Neuronal stem cell (in vitro differentiated cells): ENCODE data around the gene GET4.

Experiments
- DNase-seq: peaks from one replicate; pipeline ENCODE4 v3.0.0-alpha.2; 2013; ENCODE audit warnings: low spot score
- H2AFZ ChIP-seq: one replicate; pipeline ENCODE4 v1.6.1; 2013; ENCODE audit warnings: mild to moderate bottlenecking, low read length, inconsistent platforms
- H2AK5ac ChIP-seq: 2 replicates; pipeline ENCODE4 v1.6.1; 2013; ENCODE audit warnings: low read depth, mild to moderate bottlenecking, inconsistent platforms, low read length, moderate library complexity, mixed read lengths
- H2BK120ac ChIP-seq: 2 replicates; pipeline ENCODE4 v1.6.1; 2013; ENCODE audit warnings: low read depth, mild to moderate bottlenecking, inconsistent platforms, low read length, moderate library complexity, mixed read lengths
- H2BK12ac ChIP-seq: one replicate; pipeline ENCODE4 v1.6.1; 2013; ENCODE audit warnings: low read length, inconsistent platforms
- H2BK15ac ChIP-seq: 2 replicates; pipeline ENCODE4 v1.6.1; 2013; ENCODE audit warnings: mild to moderate bottlenecking, low read length, inconsistent platforms, mixed read lengths
- H2BK5ac ChIP-seq: one replicate; pipeline ENCODE4 v1.6.1; 2013; ENCODE audit warnings: inconsistent platforms, mild to moderate bottlenecking, low read length, moderate library complexity
- H3K14ac ChIP-seq: one replicate; pipeline ENCODE4 v1.6.1; 2013; ENCODE audit warnings: low read length, inconsistent platforms
- H3K18ac ChIP-seq: 2 replicates; pipeline ENCODE4 v1.6.1; 2013; ENCODE audit warnings: low read length, inconsistent platforms
- H3K23ac ChIP-seq: 2 replicates; pipeline ENCODE4 v1.6.1; 2013; ENCODE audit warnings: low read depth, mild to moderate bottlenecking, mixed read lengths, low read length, inconsistent platforms; ENCODE audit not compliant: poor library complexity
- H3K27ac ChIP-seq: replicated peaks from 3 replicates; pipeline ENCODE4 v1.5.1; 2013; ENCODE audit warnings: low read length, inconsistent platforms
- H3K27me3 ChIP-seq, 3 experiments: 2 replicates each; pipeline ENCODE4 v1.6.1; 2013; ENCODE audit warnings: low read length in 3 of 3, mild to moderate bottlenecking in 2 of 3, inconsistent platforms in 1 of 3, low read depth in 1 of 3, mixed read lengths in 1 of 3, moderate library complexity in 1 of 3; ENCODE audit not compliant: control insufficient read depth in 3 of 3, insufficient read depth in 3 of 3
- H3K36me3 ChIP-seq, 2 donors: replicated peaks in 1 of 2; 2 replicates each; pipeline ENCODE4 v1.6.1; 2013; ENCODE audit warnings: low read length in 2 of 2; ENCODE audit not compliant: control insufficient read depth in 2 of 2, insufficient read depth in 2 of 2
- H3K4ac ChIP-seq: 2 replicates; pipeline ENCODE4 v1.6.1; 2013; ENCODE audit warnings: inconsistent platforms, mild to moderate bottlenecking, low read length, moderate library complexity
- H3K4me1 ChIP-seq, 2 donors: 1 replicate in 1 of 2; 2 replicates in 1 of 2; pipeline ENCODE4 v1.6.1; 2013; ENCODE audit warnings: low read length in 2 of 2, low read depth in 1 of 2; ENCODE audit not compliant: control insufficient read depth in 2 of 2, insufficient read depth in 1 of 2
- H3K4me2 ChIP-seq: one replicate; pipeline ENCODE4 v1.6.1; 2013; ENCODE audit warnings: mild to moderate bottlenecking, low read length, inconsistent platforms; ENCODE audit not compliant: insufficient read depth, poor library complexity, severe bottlenecking
- H3K4me3 ChIP-seq, 2 donors: 2 replicates each; pipeline ENCODE4 v1.5.1; 2013; ENCODE audit warnings: low read length in 2 of 2, mild to moderate bottlenecking in 2 of 2, inconsistent platforms in 1 of 2, moderate library complexity in 1 of 2
- H3K79me1 ChIP-seq: one replicate; pipeline ENCODE4 v1.6.1; 2013; ENCODE audit warnings: low read depth, mild to moderate bottlenecking, inconsistent platforms, low read length, moderate library complexity
- H3K9ac ChIP-seq: one replicate; pipeline ENCODE4 v1.6.1; 2013; ENCODE audit warnings: mild to moderate bottlenecking, low read depth, low read length, inconsistent platforms; ENCODE audit not compliant: poor library complexity
- H3K9me3 ChIP-seq, 2 donors: replicated peaks in 1 of 2; 2 replicates each; pipeline versions ENCODE3 to v1.6.1; 2013; ENCODE audit warnings: low read length in 2 of 2, mild to moderate bottlenecking in 2 of 2, inconsistent platforms in 1 of 2, low read depth in 1 of 2, mixed read lengths in 1 of 2, moderate library complexity in 1 of 2; ENCODE audit not compliant: control insufficient read depth in 2 of 2, insufficient read depth in 1 of 2
- H4K8ac ChIP-seq: one replicate; pipeline ENCODE4 v1.6.1; 2013; ENCODE audit warnings: low read depth, mild to moderate bottlenecking, inconsistent platforms, low read length, moderate library complexity
- H4K91ac ChIP-seq: one replicate; pipeline ENCODE4 v1.6.1; 2013; ENCODE audit warnings: low read length, low read depth, mild to moderate bottlenecking, inconsistent platforms; ENCODE audit not compliant: poor library complexity
- WGBS, 2 donors: extraction: QIAGEN DNeasy Blood & Tissue Kit; methylation state at CpG; one replicate each; pipeline ENCODE4 v1.1.7; 2013; ENCODE audit warnings: missing lambda C conversion rate in 2 of 2, mixed read lengths in 1 of 2; ENCODE audit not compliant: insufficient read length in 2 of 2, insufficient replicate concordance in 1 of 2; ENCODE audit errors: extremely low coverage in 2 of 2; 5-methylcytosine and 5-hydroxymethylcytosine counted together

Gene GET4

DNA sequence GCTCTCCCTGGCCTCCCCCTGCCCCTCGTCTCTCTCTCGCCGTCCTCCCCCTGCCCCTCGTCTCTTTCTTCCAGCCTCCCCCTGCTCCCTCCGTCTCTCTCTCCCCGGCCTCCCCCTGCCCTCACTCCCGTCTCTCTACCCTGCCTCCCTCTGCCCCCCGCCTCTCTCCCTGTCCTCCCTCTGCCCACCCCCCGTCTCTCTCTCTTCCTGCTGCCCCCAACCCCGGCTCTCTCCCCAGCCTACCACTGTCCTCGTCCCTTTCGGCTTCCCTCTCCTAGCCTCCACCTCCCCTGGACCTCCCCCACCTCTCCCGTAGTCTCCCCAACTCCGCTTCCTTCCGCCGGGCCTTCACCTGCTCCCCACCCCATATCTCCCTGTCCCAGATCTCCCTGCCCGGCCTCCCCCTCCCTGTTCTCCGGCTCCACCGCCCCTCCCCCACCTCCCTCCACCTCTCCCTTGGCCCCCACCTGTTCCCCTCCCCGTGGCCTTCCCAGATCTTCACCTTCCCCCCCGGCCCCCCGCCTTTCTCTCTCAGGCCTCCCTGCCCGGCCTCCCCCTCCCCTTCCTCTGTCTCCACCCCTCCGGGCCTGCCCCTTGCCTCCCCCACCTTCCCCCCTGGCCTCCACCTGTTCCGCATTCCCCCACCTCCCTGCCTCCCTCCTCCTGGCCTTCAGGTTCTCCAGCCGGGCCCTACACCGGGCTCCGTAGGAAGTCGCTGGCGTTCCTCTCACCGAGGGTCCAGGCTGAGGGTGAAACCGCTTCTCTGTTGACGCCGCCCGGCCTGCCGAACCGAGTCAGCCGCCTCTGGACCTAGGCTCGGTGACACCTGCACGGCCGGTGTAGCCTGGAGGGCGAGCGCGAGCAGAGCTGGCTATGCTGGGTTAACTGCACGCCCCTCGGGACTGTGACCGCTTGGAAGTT, 1.2 kb downstream of the GET4 start:
- Histone ChIP-seq H3K4me3 (peak overlapping the region; percentile 91 to 98), H2BK5ac (no peak overlapping the region), H4K91ac (no peak overlapping the region), H4K8ac (no peak overlapping the region), H3K4me2 (peak overlapping the region; percentile 76), H3K9ac (peak overlapping the region; percentile 99), H3K18ac (no peak overlapping the region), H3K23ac (peak overlapping the region; percentile 95), H2BK120ac (no peak overlapping the region), H3K9me3 (no peaks in the 10 kb centered on the region), H3K36me3 (peaks cover 12 to 59% of the 10 kb centered on the region in 2 donors), H3K79me1 (peaks cover 16% of the 10 kb centered on the region), H2BK12ac (no peak overlapping the region), H2BK15ac (peak overlapping the region; percentile 16), H2AFZ (peak overlapping the region; percentile 93), H2AK5ac (peak overlapping the region; percentile 82), H3K27me3 (no peaks in the 10 kb centered on the region), H3K4me1 (peaks cover 6 to 17% of the 10 kb centered on the region in 2 donors), H3K14ac (no peak overlapping the region), H3K4ac (no peak overlapping the region), H3K27ac (no peak overlapping the region)
- DNase-seq, result no peak
- no CpG with 5 or more reads among the region's 47 CpGs for WGBS, 2 donors

DNA sequence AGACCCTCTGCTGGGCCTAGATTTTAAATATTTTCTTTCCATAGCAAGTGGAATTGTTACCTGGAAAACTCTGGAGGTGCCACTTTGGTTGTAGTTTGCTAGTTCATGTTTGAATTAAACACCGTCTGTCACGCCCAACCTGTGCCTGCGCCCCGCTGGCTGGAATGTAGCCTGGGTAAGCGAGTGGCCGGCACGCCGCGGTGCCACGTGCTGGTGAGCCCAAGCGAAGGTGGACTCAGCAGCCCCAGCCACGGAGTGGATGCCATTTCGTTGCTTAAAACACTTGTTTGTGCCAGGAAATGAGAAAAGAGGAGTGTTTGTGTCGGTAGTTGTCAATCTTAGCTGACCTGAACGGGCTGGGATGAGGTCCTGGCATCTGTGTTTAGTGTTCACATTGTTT, 2.7 kb downstream of the GET4 start:
- no peak overlapping the region for H3K9ac ChIP-seq
- no peak overlapping the region for H2BK120ac ChIP-seq
- H2BK15ac ChIP-seq, result no peak overlapping the region
- peak overlapping the region; percentile 19 to 30 for H3K4me3 ChIP-seq
- peak overlapping the region; percentile 62 for H3K23ac ChIP-seq
- H3K9me3 ChIP-seq, result no peaks in the 10 kb centered on the region
- H3K27me3 ChIP-seq, result no peaks in the 10 kb centered on the region
- peaks cover 30% of the 10 kb centered on the region for H3K79me1 ChIP-seq
- peaks cover 6 to 10% of the 10 kb centered on the region in 2 donors for H3K4me1 ChIP-seq
- no peak for DNase-seq
- no peak overlapping the region for H2AK5ac ChIP-seq
- H3K4me2 ChIP-seq, result no peak overlapping the region
- H2BK5ac ChIP-seq, result no peak overlapping the region
- H3K36me3 ChIP-seq, result peaks cover 10 to 52% of the 10 kb centered on the region in 2 donors
- no peak overlapping the region for H4K91ac ChIP-seq
- no peak overlapping the region for H4K8ac ChIP-seq
- H2AFZ ChIP-seq, result no peak overlapping the region
- H3K27ac ChIP-seq, result no peak overlapping the region
- no peak overlapping the region for H3K18ac ChIP-seq
- no peak overlapping the region for H2BK12ac ChIP-seq
- no CpG with 5 or more reads among the region's 15 CpGs for WGBS, 2 donors
- H3K4ac ChIP-seq, result no peak overlapping the region
- no peak overlapping the region for H3K14ac ChIP-seq

DNA sequence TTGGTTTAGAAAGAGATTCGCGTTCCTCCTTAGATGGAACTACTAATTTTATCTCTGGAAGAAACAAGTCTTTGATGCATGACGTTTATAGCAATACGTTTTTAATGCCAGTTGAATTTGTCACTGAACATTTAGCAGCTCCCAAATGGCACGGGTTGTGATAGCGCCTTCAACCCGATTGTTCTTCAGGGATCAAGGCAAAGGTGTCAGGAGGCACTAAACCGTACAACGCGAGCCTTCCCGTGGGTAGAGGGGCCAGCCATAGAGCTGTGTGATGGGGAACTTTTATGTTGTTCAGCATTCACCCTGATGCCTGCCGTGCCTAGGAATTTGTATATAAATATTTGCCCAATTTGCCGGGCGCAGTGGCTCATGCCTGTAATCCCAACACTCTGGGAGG, 3.4 kb downstream of the GET4 start:
- no peak overlapping the region for H3K4me2 ChIP-seq
- H2BK15ac ChIP-seq, result no peak overlapping the region
- no peak overlapping the region for H3K14ac ChIP-seq
- H3K27me3 ChIP-seq, result no peaks in the 10 kb centered on the region
- peaks cover 6% of the 10 kb centered on the region in 2 donors for H3K4me1 ChIP-seq
- H3K36me3 ChIP-seq, result peaks cover 10 to 46% of the 10 kb centered on the region in 2 donors
- H4K91ac ChIP-seq, result no peak overlapping the region
- H2BK120ac ChIP-seq, result no peak overlapping the region
- no CpG with 5 or more reads among the region's 14 CpGs for WGBS, 2 donors
- DNase-seq, result no peak
- H3K79me1 ChIP-seq, result peaks cover 35% of the 10 kb centered on the region
- no peak overlapping the region for H2BK12ac ChIP-seq
- no peak overlapping the region for H3K4me3 ChIP-seq
- H3K9me3 ChIP-seq, result no peaks in the 10 kb centered on the region
- H4K8ac ChIP-seq, result no peak overlapping the region
- no peak overlapping the region for H3K18ac ChIP-seq
- no peak overlapping the region for H2AK5ac ChIP-seq
- no peak overlapping the region for H3K23ac ChIP-seq
- H3K4ac ChIP-seq, result no peak overlapping the region
- H2BK5ac ChIP-seq, result no peak overlapping the region
- no peak overlapping the region for H3K27ac ChIP-seq
- H3K9ac ChIP-seq, result no peak overlapping the region
- H2AFZ ChIP-seq, result no peak overlapping the region

DNA sequence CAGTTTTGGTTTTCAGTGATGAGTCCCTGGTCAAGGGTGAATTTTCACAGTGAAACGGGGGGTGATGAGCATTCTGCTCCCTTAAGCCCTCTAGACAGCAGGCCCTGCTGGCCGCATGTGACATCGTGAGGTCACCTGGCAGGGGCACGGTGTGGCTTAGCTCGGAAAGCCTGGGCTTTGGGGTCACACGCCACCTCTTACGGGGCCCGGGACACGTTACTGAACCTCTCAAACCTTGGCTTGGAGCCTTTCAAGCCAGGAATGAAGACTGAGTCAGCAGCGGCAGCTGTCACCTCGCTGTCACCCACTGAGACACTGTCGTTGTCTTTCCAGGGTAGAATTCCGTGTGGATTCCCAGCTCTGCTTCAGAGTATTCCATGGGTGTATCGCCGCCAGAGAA, 4.1 kb downstream of the GET4 start:
- peaks cover 6% of the 10 kb centered on the region in 2 donors for H3K4me1 ChIP-seq
- H2BK12ac ChIP-seq, result no peak overlapping the region
- no peak overlapping the region for H3K9ac ChIP-seq
- no peak overlapping the region for H3K4ac ChIP-seq
- no peak overlapping the region for H4K8ac ChIP-seq
- no peak overlapping the region for H4K91ac ChIP-seq
- H2BK5ac ChIP-seq, result no peak overlapping the region
- no peak overlapping the region for H2AK5ac ChIP-seq
- peaks cover 8 to 38% of the 10 kb centered on the region in 2 donors for H3K36me3 ChIP-seq
- H3K4me2 ChIP-seq, result no peak overlapping the region
- no peak overlapping the region for H2AFZ ChIP-seq
- no peak overlapping the region for H3K4me3 ChIP-seq
- H3K79me1 ChIP-seq, result peaks cover 41% of the 10 kb centered on the region
- DNase-seq, result no peak
- H3K14ac ChIP-seq, result no peak overlapping the region
- H2BK15ac ChIP-seq, result no peak overlapping the region
- H3K18ac ChIP-seq, result no peak overlapping the region
- no peaks in the 10 kb centered on the region for H3K9me3 ChIP-seq
- no CpG with 5 or more reads among the region's 15 CpGs for WGBS, 2 donors
- no peaks in the 10 kb centered on the region for H3K27me3 ChIP-seq
- no peak overlapping the region for H3K27ac ChIP-seq
- H2BK120ac ChIP-seq, result no peak overlapping the region
- no peak overlapping the region for H3K23ac ChIP-seq
